Measurements from ENCODE around the gene NDUFAF7. TPM values are rescaled to one million over a fixed set of nuclear protein-coding genes. Genes with fewer than 3 reads are reported as not detected.

Gene NDUFAF7
- total and polyA plus RNA-seq, 12 donors = 13.1 to 30.5 (median 26.0) TPM

- no peak for TF ChIP-seq CTCF (IDR thresholded peaks at IDR 0.05)
- Histone ChIP-seq H3K9me3 (no peaks in the 10 kb centered on the region), H3K4me1 (peaks cover 7 to 55% (median 42%) of the 10 kb centered on the region in 9 donors), H3K27ac (peak overlapping the region in 8 of 10 donors; percentile 90 to 96 (median 93)), H3K36me3 (peaks cover 0 to 36% (median 21%) of the 10 kb centered on the region in 9 donors), H3K4me3 (peak overlapping the region; percentile 63 to 96 (median 75)), H3K27me3 (no peaks in the 10 kb centered on the region)
- WGBS, 2 donors = 1% methylated on average over 8 of the region's 8 CpGs
- ATAC-seq = peak in 2 of 8 donors; percentile 1 to 6
- no peak for DNase-seq
- intact Hi-C loops (cut with DNase I) = no loop called here
Observed at GRCh38 chr2:37230581-37230980, 877 bp upstream of the NDUFAF7 start.

DNA sequence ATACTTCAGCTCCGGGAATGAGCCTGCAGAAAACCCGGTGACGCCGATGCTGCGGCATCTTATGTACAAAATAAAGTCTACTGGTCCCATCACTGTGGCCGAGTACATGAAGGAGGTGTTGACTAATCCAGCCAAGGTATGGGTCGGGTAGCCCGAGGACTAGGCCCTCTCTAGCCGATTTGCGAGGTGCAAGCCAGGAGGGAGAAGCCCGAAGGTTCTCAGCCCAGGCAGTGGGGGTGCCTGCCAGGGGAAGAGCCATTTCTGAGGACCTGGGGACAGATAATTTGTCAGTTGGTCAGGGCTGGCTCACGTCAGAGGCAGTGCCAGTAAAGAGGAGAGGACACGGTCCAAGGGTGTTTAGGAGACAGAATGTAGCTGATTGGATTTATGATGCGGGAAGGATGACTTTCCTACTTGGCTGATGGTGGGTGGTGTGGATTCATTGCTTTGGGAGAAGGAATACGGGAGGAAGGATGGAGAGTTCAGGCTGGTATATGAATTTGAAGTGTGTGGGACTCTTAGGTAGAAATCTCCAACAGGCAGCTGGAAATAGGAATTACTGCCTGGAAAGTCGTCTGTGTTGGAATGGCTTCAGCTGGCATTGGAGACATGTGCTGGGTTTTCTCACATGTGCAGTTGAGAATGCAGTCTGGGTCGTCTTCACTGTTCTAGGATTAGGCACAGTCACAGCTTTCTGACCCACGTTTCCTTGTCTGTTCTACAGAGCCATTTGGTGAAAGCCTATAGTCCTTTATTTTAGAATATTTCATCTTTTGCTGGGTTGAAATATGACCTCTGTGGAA, 874 bp downstream of the NDUFAF7 start:
- Histone ChIP-seq H3K4me3 (peak overlapping the region; percentile 63 to 96 (median 75)), H3K9me3 (no peaks in the 10 kb centered on the region), H3K4me1 (peaks cover 7 to 43% (median 34%) of the 10 kb centered on the region in 9 donors), H3K27ac (peak overlapping the region in 9 of 10 donors; percentile 80 to 96 (median 92)), H3K27me3 (no peaks in the 10 kb centered on the region), H3K36me3 (peaks cover 0 to 42% (median 14%) of the 10 kb centered on the region in 9 donors)
- TF ChIP-seq CTCF (IDR thresholded peaks at IDR 0.05) = no peak
- ATAC-seq (peak; percentile 3 to 54 (median 31)), DNase-seq (peak in 1 of 2 donors; percentile 10)
- intact Hi-C loops (cut with DNase I) = no loop called here
- WGBS, 2 donors = 11 to 14% methylated on average over 18 of the region's 18 CpGs

DNA sequence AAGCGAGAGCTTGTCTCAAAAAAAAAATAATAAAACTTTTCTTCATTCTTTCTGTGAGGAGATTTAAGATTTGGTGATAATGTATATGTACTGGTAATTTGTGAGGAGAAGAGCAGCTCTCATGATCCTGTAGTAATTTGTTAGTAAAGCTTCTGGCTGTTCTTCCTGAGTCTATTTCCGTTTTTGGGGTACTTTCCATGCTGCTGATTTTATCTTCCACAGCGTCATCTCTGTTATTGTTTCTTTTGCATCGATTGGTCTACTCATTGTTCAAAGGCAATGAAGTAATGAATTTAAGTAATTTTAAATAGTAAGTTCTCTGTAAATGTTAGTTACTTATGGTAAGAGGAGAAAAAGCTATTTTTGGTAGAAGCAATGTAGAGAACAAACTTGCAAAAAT, 12.0 kb downstream of the NDUFAF7 start:
- ATAC-seq = peak in 3 of 8 donors; percentile 44 to 68 (median 53)
- H3K4me3 ChIP-seq = no peak overlapping the region
- intact Hi-C loops (cut with DNase I) = no loop called here
- no peak for TF ChIP-seq CTCF (IDR thresholded peaks at IDR 0.05)
- no peak for DNase-seq
- H3K9me3 ChIP-seq = no peaks in the 10 kb centered on the region
- 72 to 85% methylated on average over 4 of the region's 4 CpGs for WGBS, 2 donors
- no peaks in the 10 kb centered on the region for H3K27me3 ChIP-seq
- peaks cover 0 to 100% (median 37%) of the 10 kb centered on the region in 9 donors for H3K36me3 ChIP-seq
- peaks cover 0 to 19% (median 5%) of the 10 kb centered on the region in 9 donors for H3K4me1 ChIP-seq
- peak overlapping the region in 7 of 10 donors; percentile 6 to 27 (median 16) for H3K27ac ChIP-seq

DNA sequence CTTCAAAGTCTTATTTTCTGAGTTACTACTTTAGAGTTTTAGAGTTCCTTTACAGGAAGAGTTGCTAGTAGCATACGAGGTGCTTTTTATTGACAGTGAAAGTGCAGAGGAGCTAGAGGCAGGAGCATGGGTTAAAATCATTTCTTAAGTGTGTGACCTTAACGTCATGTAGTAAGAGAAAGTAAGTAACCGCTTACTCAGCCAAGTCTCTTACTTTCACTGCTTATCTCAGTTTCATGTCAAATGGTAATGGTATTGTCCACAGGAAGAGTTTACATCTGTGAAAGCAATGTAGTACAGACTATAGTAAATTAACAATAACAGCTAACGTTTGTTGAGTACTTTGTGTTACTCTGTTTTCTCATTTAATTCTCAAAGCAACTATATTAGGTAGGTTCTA, 12.6 kb downstream of the NDUFAF7 start:
- H3K36me3 ChIP-seq = peaks cover 0 to 100% (median 38%) of the 10 kb centered on the region in 9 donors
- WGBS, 2 donors = 46 to 50% methylated on average over 4 of the region's 4 CpGs
- intact Hi-C loops (cut with DNase I) = no loop called here
- H3K4me3 ChIP-seq = peak overlapping the region in 1 of 10 donors; percentile 0
- H3K4me1 ChIP-seq = peaks cover 0 to 19% (median 5%) of the 10 kb centered on the region in 9 donors
- H3K27ac ChIP-seq = peak overlapping the region in 7 of 10 donors; percentile 6 to 27 (median 16)
- DNase-seq (no peak), ATAC-seq (peak in 6 of 8 donors; percentile 51 to 89 (median 78))
- no peaks in the 10 kb centered on the region for H3K9me3 ChIP-seq
- no peak for TF ChIP-seq CTCF (IDR thresholded peaks at IDR 0.05)
- H3K27me3 ChIP-seq = no peaks in the 10 kb centered on the region
